ENCODE data around the gene CTNND1.

The CTNND1 gene

DNA sequence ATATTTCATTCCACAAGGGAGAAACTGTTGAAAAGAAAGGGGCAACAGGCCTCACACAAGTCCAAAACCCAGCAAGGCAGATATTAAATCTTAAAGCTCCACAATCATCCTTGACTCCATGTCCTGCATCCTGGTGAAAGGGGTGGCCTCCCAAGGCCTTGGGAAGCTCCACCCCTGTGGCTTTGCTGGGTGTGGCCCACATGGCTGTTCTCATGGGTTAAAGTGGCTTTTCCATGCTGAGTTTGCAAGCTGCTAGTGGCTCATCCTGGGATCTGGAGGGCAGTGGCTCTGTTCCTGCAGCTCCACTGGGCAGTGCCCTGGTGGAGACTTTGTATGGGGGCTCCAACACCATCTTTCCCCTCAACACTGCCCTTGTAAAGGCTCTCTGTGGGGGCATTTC, 106.4 kb downstream of the CTNND1 start:
- Histone ChIP-seq H3K4me3 (ENCODE audit: low read depth in 1 of 2, low read length in 1 of 2) (no peak overlapping the region), H3K27ac (no peak overlapping the region), H3K27me3 (no peaks in the 10 kb centered on the region), H3K4me1 (ENCODE audit: control insufficient read depth in 1 of 2, insufficient read depth in 1 of 2, low read depth in 1 of 2, low read length in 1 of 2) (no peaks in the 10 kb centered on the region), H3K36me3 (no peaks in the 10 kb centered on the region), H3K9me3 (no peaks in the 10 kb centered on the region)
- TF ChIP-seq, protein P1, sequence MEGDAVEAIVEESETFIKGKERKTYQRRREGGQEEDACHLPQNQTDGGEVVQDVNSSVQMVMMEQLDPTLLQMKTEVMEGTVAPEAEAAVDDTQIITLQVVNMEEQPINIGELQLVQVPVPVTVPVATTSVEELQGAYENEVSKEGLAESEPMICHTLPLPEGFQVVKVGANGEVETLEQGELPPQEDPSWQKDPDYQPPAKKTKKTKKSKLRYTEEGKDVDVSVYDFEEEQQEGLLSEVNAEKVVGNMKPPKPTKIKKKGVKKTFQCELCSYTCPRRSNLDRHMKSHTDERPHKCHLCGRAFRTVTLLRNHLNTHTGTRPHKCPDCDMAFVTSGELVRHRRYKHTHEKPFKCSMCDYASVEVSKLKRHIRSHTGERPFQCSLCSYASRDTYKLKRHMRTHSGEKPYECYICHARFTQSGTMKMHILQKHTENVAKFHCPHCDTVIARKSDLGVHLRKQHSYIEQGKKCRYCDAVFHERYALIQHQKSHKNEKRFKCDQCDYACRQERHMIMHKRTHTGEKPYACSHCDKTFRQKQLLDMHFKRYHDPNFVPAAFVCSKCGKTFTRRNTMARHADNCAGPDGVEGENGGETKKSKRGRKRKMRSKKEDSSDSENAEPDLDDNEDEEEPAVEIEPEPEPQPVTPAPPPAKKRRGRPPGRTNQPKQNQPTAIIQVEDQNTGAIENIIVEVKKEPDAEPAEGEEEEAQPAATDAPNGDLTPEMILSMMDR (IDR thresholded peaks at IDR 0.05), result no peak

DNA sequence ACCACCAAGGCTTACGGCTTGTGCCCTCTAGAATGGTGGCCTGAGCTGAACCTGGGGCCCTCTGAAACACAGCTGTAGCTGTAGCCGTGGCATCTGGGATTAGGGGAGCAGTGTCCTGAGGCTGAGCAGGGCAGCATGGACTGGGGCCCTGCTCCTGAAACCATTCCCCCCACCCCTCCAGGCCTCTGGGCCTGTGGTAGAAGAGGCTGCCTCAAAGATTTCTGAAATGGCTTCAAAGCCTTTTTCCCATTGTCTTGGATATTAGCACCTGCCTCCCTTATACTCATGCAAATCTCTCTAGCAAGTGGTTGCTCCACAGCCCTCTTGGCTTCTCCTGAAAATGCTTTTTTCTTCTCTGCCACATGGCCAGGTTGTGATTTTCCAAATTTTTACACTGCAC, 106.9 kb downstream of the CTNND1 start:
- H3K27ac ChIP-seq, result no peak overlapping the region
- no peaks in the 10 kb centered on the region for H3K27me3 ChIP-seq
- no peaks in the 10 kb centered on the region for H3K36me3 ChIP-seq
- no peaks in the 10 kb centered on the region for H3K9me3 ChIP-seq
- no peaks in the 10 kb centered on the region for H3K4me1 ChIP-seq (ENCODE audit: control insufficient read depth in 1 of 2, insufficient read depth in 1 of 2, low read depth in 1 of 2, low read length in 1 of 2)
- TF ChIP-seq, protein P1 (IDR thresholded peaks at IDR 0.05), result no peak
- no peak overlapping the region for H3K4me3 ChIP-seq (ENCODE audit: low read depth in 1 of 2, low read length in 1 of 2)

All from neutrophil (primary cell).